H1 (cell line): ENCODE results near the gene DGKD.

ENCODE experiments used
- BACH1 ChIP-seq: IDR thresholded peaks from 2 replicates; pipeline ENCODE4 v1.6.1; 2012; ENCODE audit warnings: low read length, improper control_type of control experiment
- EP300 ChIP-seq, 2 experiments: IDR thresholded peaks; 1 replicate in 1 of 2; 2 replicates in 1 of 2; pipeline ENCODE4 v1.6.1; 2011 to 2012; ENCODE audit warnings: low read depth in 2 of 2, low read length in 2 of 2, mild to moderate bottlenecking in 2 of 2, borderline replicate concordance in 1 of 2, inconsistent platforms in 1 of 2, moderate library complexity in 1 of 2
- EZH2 ChIP-seq: fragments of 200-600 bp; sonication (generic); IDR thresholded peaks from 2 replicates; pipeline ENCODE4 v1.7.1; 2012; ENCODE audit warnings: low read depth, mild to moderate bottlenecking, moderate library complexity, low read length, inconsistent platforms; ENCODE audit not compliant: severe bottlenecking
- POLR2A ChIP-seq, 2 experiments: IDR thresholded peaks; 1 replicate in 1 of 2; 2 replicates in 1 of 2; pipeline ENCODE4 v1.6.1; 2011; ENCODE audit warnings: low read depth in 2 of 2, low read length in 2 of 2, mild to moderate bottlenecking in 2 of 2; ENCODE audit errors: control extremely low read depth in 1 of 2
- POLR2AphosphoS5 ChIP-seq: IDR thresholded peaks from 2 replicates; pipeline ENCODE4 v1.6.1; 2011; ENCODE audit warnings: low read depth, low read length
- TEAD4 ChIP-seq: IDR thresholded peaks from 2 replicates; pipeline ENCODE4 v1.6.1; 2012; ENCODE audit warnings: low read depth, low read length, inconsistent platforms, mixed read lengths
- TF ChIP-seq, protein P1 (sequence below), 3 experiments: IDR thresholded peaks; 1 replicate in 2 of 3; 2 replicates in 1 of 3; pipeline versions ENCODE4 v1.5.1 to v1.6.1; 2011; ENCODE audit warnings: low read length in 3 of 3, mild to moderate bottlenecking in 3 of 3, inconsistent platforms in 2 of 3, low read depth in 1 of 3, moderate library complexity in 1 of 3; ENCODE audit not compliant: insufficient read depth in 1 of 3; ENCODE audit errors: control extremely low read depth in 1 of 3
- TF ChIP-seq, protein P2 (sequence below): IDR thresholded peaks from 2 replicates; pipeline ENCODE4 v1.6.1; 2012; ENCODE audit warnings: inconsistent platforms

DNA sequence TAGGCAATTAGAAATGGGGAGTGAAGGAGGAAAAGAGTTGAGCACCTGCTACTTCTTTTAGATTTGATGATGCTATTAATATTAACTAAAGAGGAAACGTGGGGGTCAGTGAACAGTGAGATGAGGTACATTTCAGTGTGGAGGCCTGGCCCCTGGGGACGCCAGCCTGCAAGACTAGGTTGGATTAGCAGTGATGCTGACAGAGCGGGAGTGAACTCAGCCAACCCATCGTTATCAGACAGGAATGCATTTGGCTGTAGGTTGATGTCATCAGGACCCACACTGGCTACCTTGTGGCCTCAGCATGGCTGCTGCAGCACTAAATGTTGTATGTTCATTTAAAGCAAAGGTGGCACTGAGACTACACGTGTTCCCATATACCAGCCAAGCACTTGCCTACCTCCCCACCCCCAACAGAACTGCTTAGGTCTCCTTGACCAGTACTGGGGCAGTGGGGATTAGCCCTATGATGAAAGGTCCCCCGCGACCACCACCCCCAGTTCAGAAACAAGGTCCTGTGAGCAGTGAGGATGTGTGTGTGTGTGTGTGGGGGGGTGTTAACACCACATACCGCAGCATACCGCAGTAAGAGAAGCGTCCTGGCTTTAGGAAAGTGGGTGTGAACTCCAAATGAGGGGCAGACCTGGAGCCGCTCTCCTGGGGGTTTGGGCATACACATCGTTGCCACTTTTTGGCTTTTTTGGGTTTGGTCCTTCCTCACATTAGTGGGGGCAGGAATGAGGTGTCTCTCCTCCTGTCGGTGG is 26.0 kb downstream of the DGKD start:
- TF ChIP-seq, protein P1, sequence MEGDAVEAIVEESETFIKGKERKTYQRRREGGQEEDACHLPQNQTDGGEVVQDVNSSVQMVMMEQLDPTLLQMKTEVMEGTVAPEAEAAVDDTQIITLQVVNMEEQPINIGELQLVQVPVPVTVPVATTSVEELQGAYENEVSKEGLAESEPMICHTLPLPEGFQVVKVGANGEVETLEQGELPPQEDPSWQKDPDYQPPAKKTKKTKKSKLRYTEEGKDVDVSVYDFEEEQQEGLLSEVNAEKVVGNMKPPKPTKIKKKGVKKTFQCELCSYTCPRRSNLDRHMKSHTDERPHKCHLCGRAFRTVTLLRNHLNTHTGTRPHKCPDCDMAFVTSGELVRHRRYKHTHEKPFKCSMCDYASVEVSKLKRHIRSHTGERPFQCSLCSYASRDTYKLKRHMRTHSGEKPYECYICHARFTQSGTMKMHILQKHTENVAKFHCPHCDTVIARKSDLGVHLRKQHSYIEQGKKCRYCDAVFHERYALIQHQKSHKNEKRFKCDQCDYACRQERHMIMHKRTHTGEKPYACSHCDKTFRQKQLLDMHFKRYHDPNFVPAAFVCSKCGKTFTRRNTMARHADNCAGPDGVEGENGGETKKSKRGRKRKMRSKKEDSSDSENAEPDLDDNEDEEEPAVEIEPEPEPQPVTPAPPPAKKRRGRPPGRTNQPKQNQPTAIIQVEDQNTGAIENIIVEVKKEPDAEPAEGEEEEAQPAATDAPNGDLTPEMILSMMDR (IDR thresholded peaks at IDR 0.05; ENCODE audit: control extremely low read depth in 1 of 3, insufficient read depth in 1 of 3, low read depth in 1 of 3, low read length in 3 of 3), result no peak
- TF ChIP-seq POLR2AphosphoS5 (no peak), POLR2A (IDR thresholded peaks at IDR 0.05; ENCODE audit: control extremely low read depth in 1 of 2, low read depth in 2 of 2, low read length in 2 of 2) (no peak), EP300 (IDR thresholded peaks at IDR 0.05; ENCODE audit: borderline replicate concordance in 1 of 2, low read depth in 2 of 2, low read length in 2 of 2) (no peak), EZH2 (no peak), TEAD4 (no peak), BACH1 (no peak)
- TF ChIP-seq, protein P2, sequence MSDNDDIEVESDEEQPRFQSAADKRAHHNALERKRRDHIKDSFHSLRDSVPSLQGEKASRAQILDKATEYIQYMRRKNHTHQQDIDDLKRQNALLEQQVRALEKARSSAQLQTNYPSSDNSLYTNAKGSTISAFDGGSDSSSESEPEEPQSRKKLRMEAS, result no peak
